Fibroblast of the aortic adventitia (primary cell): ENCODE results near the gene BNC1. TPM values are rescaled to one million over a fixed set of nuclear protein-coding genes. Genes with fewer than 3 reads are reported as not detected.

Experiments used
- DNase-seq: peaks from one replicate; pipeline ENCODE4 v3.0.0-alpha.2; 2010; ENCODE audit warnings: low read depth
- H3K4me3 ChIP-seq: 2 replicates; pipeline ENCODE4 v1.5.1; 2011; ENCODE audit warnings: low read depth, mild to moderate bottlenecking, control low read depth, low read length, moderate library complexity
- CTCF ChIP-seq: IDR thresholded peaks from 2 replicates; pipeline ENCODE4 v1.5.1; 2011; ENCODE audit warnings: mild to moderate bottlenecking, low read length, control low read depth, inconsistent platforms; ENCODE audit not compliant: insufficient read depth
- total RNA-seq: library from RNA; depleted of rRNA; stranded (reverse); fragments of >200 nt; gene quantifications from 2 replicates; pipeline ENCODE4 v1.2.3, GENCODE V29; 2012; ENCODE audit warnings: low replicate concordance

Gene BNC1
- total RNA-seq, 1 donor = 0.27 TPM

DNA sequence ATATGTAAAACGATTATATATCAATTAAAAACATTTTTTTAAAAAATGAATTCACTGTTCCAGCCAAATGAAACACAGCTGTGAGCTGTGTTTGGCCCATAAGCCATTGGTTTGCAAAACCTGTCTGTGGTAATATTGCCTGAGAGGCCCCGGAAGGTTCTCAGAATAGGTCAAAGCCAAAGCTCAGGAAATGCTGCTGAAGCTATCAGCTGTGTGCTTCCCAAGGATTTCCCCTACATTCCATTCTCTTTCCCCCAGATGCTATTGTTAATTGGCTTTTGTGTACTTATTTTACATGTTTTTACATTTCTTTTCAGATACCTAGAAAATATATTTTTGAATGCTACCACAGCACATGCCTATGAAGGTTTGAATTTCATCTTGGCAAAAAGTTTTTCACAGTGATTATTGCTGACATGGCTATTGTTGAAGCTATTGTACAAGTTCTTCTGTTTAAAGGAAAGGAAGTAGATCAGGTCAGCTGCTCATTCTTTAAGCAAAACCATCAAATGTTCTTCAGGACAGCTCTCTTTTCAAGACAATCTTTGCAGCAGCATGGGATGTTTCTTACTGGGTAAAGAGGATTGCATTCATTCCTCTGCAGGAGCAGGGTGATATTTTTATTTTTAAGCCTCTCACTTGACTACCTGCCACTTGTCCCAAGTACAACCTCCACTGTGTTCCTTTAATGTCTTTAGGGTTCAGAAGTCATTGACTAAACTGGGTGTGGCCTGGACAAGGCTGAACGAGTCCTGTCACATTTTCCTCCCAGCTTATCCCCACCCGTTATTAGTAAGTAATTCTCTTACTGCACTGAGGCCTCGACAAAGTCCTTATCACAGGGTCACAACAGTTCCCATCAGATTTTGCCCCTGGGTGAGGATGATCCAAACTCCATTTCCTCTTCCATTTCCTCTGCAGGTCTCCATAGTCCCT is 26.3 kb upstream of the BNC1 start:
- H3K4me3 ChIP-seq = no peak overlapping the region
- no peak for TF ChIP-seq CTCF
- DNase-seq = peak; percentile 31

DNA sequence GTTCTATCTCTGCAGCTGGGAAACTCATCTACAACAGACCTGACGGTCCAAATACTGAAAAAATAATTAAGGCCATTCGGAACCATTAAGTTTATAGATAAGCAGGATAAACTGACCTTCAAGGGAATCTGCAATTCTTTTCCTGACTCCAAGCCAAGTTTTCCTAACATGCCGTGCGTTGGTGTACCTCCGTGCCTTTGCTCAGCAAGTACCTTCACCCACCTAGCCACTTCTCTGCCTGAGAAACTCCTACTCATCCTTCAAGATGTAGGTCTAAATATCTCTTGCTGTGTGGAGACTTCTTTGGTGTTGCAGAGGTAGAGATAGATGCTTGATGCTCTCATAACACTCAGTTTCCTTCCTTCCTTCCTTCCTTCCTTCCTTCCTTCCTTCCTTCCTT is 24.2 kb upstream of the BNC1 start:
- no peak overlapping the region for H3K4me3 ChIP-seq
- no peak for DNase-seq
- TF ChIP-seq CTCF = no peak

GRCh38 chr15:83306561-83306960 is 22.1 kb upstream of the BNC1 start:
- TF ChIP-seq CTCF = no peak
- no peak overlapping the region for H3K4me3 ChIP-seq
- DNase-seq = no peak

DNA sequence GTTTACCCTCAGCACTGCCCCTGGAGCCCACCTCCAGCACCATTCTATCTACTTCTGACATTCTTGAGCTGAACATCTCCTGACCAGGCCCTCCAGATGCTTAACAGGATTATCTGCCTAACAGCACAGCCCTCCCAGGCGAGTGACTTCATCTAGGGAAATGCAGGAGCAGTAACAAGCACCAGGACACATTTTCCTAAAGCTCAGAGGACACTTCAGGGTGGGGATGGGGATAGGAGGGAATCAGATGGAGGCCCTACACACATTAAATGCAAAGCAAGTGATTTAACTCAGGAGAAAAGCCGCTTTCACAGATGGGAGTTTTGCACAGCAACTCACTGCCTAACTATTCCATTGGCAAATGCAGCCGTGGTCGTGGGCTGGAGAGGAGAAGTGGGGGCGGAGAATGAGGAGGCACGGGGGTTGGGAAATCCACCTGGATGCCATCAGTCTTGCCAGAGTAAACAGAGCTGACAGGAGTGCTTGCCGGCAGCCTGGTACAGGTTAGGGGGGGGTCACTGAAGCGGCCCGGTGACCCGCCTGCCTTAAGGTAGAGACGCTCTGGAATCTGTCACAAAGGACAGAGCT is 21.3 kb upstream of the BNC1 start:
- no peak for DNase-seq
- H3K4me3 ChIP-seq = no peak overlapping the region
- TF ChIP-seq CTCF = no peak

DNA sequence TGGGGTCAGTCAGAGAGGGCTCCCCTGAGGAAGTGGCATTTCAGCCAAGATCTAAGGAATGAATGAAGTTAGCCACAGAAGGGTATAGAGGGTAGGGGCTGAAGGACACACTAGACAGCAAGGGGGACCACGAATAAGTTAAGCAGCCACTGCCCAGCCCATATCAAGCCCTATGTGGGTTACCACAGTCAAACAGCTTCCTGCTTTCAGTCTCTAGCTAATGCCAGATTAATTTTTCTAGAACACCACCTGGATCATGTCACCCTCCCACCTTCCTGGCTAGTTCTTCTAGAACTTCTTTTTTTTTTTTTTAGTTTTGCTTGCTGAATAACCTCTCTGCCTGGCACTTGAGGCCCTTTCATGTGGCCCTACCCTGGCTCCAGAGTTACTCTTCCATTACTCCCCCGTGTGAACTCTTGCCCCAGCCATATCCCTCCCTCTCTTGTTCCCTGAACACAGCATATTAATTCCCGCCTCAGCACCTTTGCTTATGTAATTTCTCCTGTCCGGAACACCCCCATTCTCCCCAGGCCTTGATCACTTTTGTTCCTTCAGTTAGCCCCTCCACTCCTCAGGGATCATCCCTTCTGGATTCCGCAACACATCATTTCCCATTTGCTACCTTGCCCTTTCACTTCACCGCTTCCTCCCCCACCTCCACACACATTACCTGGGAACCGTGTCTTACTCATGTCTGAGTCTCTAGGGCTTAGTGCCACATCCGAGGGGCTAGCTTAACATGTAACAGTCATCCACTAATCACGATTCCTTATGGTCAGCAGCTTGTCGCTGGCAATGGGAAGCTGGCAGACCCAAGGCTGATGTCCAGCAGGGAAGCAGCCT is 20.6 kb upstream of the BNC1 start:
- no peak for DNase-seq
- no peak for TF ChIP-seq CTCF

GRCh38 chr15:83303535-83303934 is 19.1 kb upstream of the BNC1 start:
- no peak for TF ChIP-seq CTCF
- H3K4me3 ChIP-seq = no peak overlapping the region
- no peak for DNase-seq

More for the DNA sequence above, 20.6 kb upstream of the BNC1 start:
- no peak overlapping the region for H3K4me3 ChIP-seq
